Right lobe of liver (tissue), 4 donors: ENCODE measurements around the gene DNAJA4.

Source experiments
- POLR2A ChIP-seq: fragments of 450-650 bp; IDR thresholded peaks from one replicate; pipeline ENCODE4 v1.6.1; 2017; ENCODE audit warnings: antibody characterized with exemption, mild to moderate bottlenecking
- TF ChIP-seq, protein P1 (sequence below), 4 donors: fragments of 200-600 bp in 3 of 4; fragments of 450-650 bp in 1 of 4; IDR thresholded peaks; one replicate each; pipeline versions ENCODE4 v1.5.1 to v1.8.0; 2016 to 2022; ENCODE audit warnings: antibody characterized with exemption in 4 of 4, mild to moderate bottlenecking in 2 of 4
- donor health status: DM: no; HTN: no; CAD: no.
- donor health status: DM: no; HTN: no; CAD: no.
- donor health status: DM: no; HTN: yes; CAD: no.

DNA sequence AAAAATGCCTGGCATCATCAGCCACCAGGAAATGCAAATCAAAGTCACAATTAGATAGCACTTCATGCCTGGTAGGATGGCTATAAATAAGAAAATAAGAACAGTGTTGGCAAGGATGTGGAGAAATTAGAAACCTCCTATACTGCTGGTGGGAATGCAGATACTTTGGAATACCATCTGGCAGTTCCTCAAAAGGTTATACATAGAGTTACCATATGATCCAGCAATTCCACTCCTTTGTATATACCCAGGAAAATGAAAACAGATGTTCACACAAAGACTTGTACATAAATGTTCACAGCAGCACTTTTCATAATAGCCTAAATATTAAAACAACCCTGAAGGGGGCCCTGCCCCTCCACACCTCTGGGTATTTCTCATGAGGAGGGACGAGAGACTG, 43.6 kb upstream of the DNAJA4 start:
- TF ChIP-seq, protein P1, sequence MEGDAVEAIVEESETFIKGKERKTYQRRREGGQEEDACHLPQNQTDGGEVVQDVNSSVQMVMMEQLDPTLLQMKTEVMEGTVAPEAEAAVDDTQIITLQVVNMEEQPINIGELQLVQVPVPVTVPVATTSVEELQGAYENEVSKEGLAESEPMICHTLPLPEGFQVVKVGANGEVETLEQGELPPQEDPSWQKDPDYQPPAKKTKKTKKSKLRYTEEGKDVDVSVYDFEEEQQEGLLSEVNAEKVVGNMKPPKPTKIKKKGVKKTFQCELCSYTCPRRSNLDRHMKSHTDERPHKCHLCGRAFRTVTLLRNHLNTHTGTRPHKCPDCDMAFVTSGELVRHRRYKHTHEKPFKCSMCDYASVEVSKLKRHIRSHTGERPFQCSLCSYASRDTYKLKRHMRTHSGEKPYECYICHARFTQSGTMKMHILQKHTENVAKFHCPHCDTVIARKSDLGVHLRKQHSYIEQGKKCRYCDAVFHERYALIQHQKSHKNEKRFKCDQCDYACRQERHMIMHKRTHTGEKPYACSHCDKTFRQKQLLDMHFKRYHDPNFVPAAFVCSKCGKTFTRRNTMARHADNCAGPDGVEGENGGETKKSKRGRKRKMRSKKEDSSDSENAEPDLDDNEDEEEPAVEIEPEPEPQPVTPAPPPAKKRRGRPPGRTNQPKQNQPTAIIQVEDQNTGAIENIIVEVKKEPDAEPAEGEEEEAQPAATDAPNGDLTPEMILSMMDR (IDR thresholded peaks at IDR 0.05): no peak
- no peak for TF ChIP-seq POLR2A
